Measurements from ENCODE around the gene CACNA1E.

GRCh38 chr1:181846001-181846645 is 362.8 kb downstream of the CACNA1E start:
- TF ChIP-seq, protein P1, sequence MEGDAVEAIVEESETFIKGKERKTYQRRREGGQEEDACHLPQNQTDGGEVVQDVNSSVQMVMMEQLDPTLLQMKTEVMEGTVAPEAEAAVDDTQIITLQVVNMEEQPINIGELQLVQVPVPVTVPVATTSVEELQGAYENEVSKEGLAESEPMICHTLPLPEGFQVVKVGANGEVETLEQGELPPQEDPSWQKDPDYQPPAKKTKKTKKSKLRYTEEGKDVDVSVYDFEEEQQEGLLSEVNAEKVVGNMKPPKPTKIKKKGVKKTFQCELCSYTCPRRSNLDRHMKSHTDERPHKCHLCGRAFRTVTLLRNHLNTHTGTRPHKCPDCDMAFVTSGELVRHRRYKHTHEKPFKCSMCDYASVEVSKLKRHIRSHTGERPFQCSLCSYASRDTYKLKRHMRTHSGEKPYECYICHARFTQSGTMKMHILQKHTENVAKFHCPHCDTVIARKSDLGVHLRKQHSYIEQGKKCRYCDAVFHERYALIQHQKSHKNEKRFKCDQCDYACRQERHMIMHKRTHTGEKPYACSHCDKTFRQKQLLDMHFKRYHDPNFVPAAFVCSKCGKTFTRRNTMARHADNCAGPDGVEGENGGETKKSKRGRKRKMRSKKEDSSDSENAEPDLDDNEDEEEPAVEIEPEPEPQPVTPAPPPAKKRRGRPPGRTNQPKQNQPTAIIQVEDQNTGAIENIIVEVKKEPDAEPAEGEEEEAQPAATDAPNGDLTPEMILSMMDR (IDR thresholded peaks at IDR 0.05), result no peak
- TF ChIP-seq POLR2A (IDR thresholded peaks at IDR 0.05), result no peak

Data from Peyer's patch (tissue), 4 donors.